HCT116 (cell line): Measurements from ENCODE around the gene EHMT1.

ENCODE experiments used
- CEBPB ChIP-seq: IDR thresholded peaks from 2 replicates; pipeline ENCODE4 v1.6.1; 2012; ENCODE audit warnings: low read depth
- CTCF ChIP-seq, 3 experiments: fragments of 200-600 bp in 1 of 3; sonication (generic) in 1 of 3; IDR thresholded peaks in 2 of 3; conservative IDR thresholded peaks in 1 of 3; 2 replicates each; pipeline ENCODE4 v1.5.1; 2012 to 2017; ENCODE audit warnings: low read depth in 2 of 3, low read length in 2 of 3, antibody characterized with exemption in 1 of 3, borderline replicate concordance in 1 of 3, control low read depth in 1 of 3, mild to moderate bottlenecking in 1 of 3, mixed read lengths in 1 of 3, mixed run types in 1 of 3, moderate library complexity in 1 of 3; ENCODE audit not compliant: insufficient read depth in 1 of 3
- TF ChIP-seq, protein P1 (sequence below): IDR thresholded peaks from 2 replicates; pipeline ENCODE4 v1.6.1; 2012

DNA sequence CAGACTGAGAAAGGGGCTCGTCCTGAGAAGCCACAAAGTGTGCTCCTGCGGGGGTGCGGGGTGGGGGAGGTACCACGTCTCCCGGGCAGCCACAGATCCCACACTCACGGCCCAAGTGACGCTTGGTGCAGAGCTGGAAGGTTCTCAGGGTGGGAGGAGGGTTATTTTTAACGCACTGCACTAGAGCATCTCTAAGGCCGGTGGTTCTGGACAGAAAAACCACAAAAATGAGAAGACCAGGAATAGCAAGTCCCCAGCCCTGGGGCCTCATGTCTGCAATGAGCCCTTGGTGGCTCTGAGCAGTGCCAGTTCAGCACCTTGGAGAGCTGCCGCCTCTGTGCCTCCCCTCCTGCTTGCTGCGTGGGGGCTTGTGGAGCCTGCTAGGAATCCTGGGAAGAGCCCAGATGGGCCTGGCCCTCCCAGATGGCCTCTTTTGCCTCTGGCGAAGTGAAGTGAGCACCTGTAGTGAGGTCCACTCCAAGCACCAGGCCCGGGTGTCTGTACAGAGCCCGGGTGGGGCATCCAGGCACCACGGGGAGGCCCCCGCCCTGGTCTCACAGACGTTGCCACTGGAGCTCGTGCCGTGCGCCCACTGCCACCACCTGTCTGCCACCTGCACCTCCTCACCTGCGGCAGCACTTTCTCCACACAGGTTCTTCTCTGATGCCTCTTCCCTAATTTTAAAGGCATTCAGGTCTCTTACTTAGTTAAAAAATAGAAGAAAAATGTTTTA, 209.9 kb downstream of the EHMT1 start:
- TF ChIP-seq CEBPB, result no peak
- TF ChIP-seq CTCF (IDR thresholded peaks at IDR 0.05 in 2 of 3, conservative IDR thresholded peaks at IDR 0.05 in 1 of 3; ENCODE audit: borderline replicate concordance in 1 of 3, insufficient read depth in 1 of 3, low read depth in 2 of 3, low read length in 2 of 3), result no peak
- TF ChIP-seq, protein P1, sequence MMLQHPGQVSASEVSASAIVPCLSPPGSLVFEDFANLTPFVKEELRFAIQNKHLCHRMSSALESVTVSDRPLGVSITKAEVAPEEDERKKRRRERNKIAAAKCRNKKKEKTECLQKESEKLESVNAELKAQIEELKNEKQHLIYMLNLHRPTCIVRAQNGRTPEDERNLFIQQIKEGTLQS, result no peak
